Mucosa of rectum (tissue), 2 donors: ENCODE results near the gene KCNIP3.

Experiments used
- H3K27ac ChIP-seq, 2 donors: one replicate each; pipeline ENCODE4 v1.7.0; 2013; ENCODE audit warnings: inconsistent platforms in 2 of 2, low read depth in 2 of 2, low read length in 2 of 2
- H3K27me3 ChIP-seq, 2 donors: one replicate each; pipeline ENCODE4 v1.7.0; 2013; ENCODE audit warnings: low read length in 2 of 2; ENCODE audit not compliant: control insufficient read depth in 2 of 2, insufficient read depth in 2 of 2
- H3K36me3 ChIP-seq, 2 donors: one replicate each; pipeline ENCODE4 v1.7.0; 2013; ENCODE audit warnings: low read length in 2 of 2; ENCODE audit not compliant: control insufficient read depth in 2 of 2, insufficient read depth in 2 of 2
- H3K4me1 ChIP-seq, 2 donors: one replicate each; pipeline ENCODE4 v1.7.0; 2013; ENCODE audit warnings: low read length in 2 of 2, mild to moderate bottlenecking in 1 of 2; ENCODE audit not compliant: control insufficient read depth in 2 of 2, insufficient read depth in 2 of 2
- H3K4me3 ChIP-seq, 2 donors: one replicate each; pipeline ENCODE4 v1.7.0; 2013; ENCODE audit warnings: low read length in 2 of 2
- H3K9ac ChIP-seq, 2 donors: one replicate each; pipeline ENCODE4 v1.7.0; 2013; ENCODE audit warnings: low read length in 2 of 2, low read depth in 1 of 2, mild to moderate bottlenecking in 1 of 2
- H3K9me3 ChIP-seq, 2 donors: one replicate each; pipeline ENCODE4 v1.7.0; 2013; ENCODE audit warnings: low read length in 2 of 2; ENCODE audit not compliant: control insufficient read depth in 2 of 2
- donor health status: healthy.
- donor health status: Normal muscosa, but diverticular disease.

The KCNIP3 gene

GRCh38 chr2:95328358-95329125 is 31.4 kb downstream of the KCNIP3 start:
- Histone ChIP-seq H3K4me3 (no peak overlapping the region), H3K36me3 (no peaks in the 10 kb centered on the region), H3K27ac (no peak overlapping the region), H3K27me3 (no peaks in the 10 kb centered on the region), H3K9ac (no peak overlapping the region), H3K4me1 (no peaks in the 10 kb centered on the region), H3K9me3 (no peaks in the 10 kb centered on the region)

DNA sequence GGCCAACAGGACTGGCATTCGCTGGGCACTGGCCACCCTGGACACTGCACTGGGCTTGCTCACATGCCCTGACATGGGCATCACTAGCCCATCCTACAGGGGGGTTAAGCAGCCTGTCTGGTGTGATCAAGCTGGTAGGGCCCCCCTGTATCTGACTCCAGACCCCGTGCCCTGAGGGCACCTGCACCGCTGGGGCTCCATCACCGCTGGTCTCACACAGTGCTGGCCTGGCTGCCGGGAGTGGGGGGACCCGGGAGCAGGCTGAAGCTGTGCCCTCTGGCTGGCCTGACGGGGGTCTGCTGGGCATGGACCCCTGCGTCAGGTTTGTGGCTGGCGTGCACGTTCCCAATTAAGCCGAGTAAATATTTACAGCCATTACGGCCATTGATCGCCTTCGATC is 32.3 kb downstream of the KCNIP3 start:
- Histone ChIP-seq H3K36me3 (no peaks in the 10 kb centered on the region), H3K4me1 (no peaks in the 10 kb centered on the region), H3K27me3 (no peaks in the 10 kb centered on the region), H3K27ac (no peak overlapping the region), H3K9me3 (no peaks in the 10 kb centered on the region), H3K4me3 (no peak overlapping the region), H3K9ac (no peak overlapping the region)

GRCh38 chr2:95329891-95330793 is 33.0 kb downstream of the KCNIP3 start:
- H3K9me3 ChIP-seq, result no peaks in the 10 kb centered on the region
- no peak overlapping the region for H3K9ac ChIP-seq
- H3K36me3 ChIP-seq, result no peaks in the 10 kb centered on the region
- H3K4me3 ChIP-seq, result no peak overlapping the region
- no peak overlapping the region for H3K27ac ChIP-seq
- H3K4me1 ChIP-seq, result no peaks in the 10 kb centered on the region
- no peaks in the 10 kb centered on the region for H3K27me3 ChIP-seq

GRCh38 chr2:95330794-95331338 is 33.7 kb downstream of the KCNIP3 start:
- Histone ChIP-seq H3K9ac (no peak overlapping the region), H3K4me1 (no peaks in the 10 kb centered on the region), H3K9me3 (no peaks in the 10 kb centered on the region), H3K36me3 (no peaks in the 10 kb centered on the region), H3K27ac (no peak overlapping the region), H3K4me3 (no peak overlapping the region), H3K27me3 (no peaks in the 10 kb centered on the region)

DNA sequence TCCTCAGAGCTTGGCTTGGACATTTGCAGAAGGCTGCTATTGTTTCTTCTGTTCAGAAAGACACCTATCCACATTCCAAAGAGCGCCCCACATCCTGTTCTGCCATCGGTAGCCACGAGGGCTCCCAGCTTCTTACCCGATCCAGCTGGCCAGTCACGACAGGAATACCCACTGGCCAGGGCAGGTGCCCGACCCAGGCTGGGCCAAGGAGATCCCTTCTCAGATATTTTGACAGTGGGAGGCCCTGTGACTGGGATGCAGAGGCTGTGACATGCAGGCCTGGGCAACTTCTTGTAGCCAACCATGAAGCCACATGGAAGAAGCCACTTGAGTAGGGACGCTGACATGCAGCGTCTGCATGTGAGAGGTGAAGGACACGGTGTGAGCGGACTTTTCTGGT is 34.5 kb downstream of the KCNIP3 start:
- Histone ChIP-seq H3K4me3 (no peak overlapping the region), H3K27ac (no peak overlapping the region), H3K9ac (no peak overlapping the region), H3K4me1 (no peaks in the 10 kb centered on the region), H3K36me3 (no peaks in the 10 kb centered on the region), H3K9me3 (no peaks in the 10 kb centered on the region), H3K27me3 (no peaks in the 10 kb centered on the region)

GRCh38 chr2:95332036-95332435 is 34.9 kb downstream of the KCNIP3 start:
- Histone ChIP-seq H3K27me3 (no peaks in the 10 kb centered on the region), H3K27ac (no peak overlapping the region), H3K4me1 (no peaks in the 10 kb centered on the region), H3K36me3 (no peaks in the 10 kb centered on the region), H3K9me3 (no peaks in the 10 kb centered on the region), H3K4me3 (no peak overlapping the region), H3K9ac (no peak overlapping the region)

GRCh38 chr2:95333056-95333455 is 35.9 kb downstream of the KCNIP3 start:
- Histone ChIP-seq H3K4me1 (no peaks in the 10 kb centered on the region), H3K36me3 (no peaks in the 10 kb centered on the region), H3K27ac (no peak overlapping the region), H3K9me3 (no peaks in the 10 kb centered on the region), H3K9ac (no peak overlapping the region), H3K27me3 (no peaks in the 10 kb centered on the region), H3K4me3 (no peak overlapping the region)

GRCh38 chr2:95333888-95334338 is 36.8 kb downstream of the KCNIP3 start:
- H3K27ac ChIP-seq, result no peak overlapping the region
- no peaks in the 10 kb centered on the region for H3K9me3 ChIP-seq
- H3K4me1 ChIP-seq, result no peaks in the 10 kb centered on the region
- H3K27me3 ChIP-seq, result no peaks in the 10 kb centered on the region
- H3K36me3 ChIP-seq, result no peaks in the 10 kb centered on the region
- H3K9ac ChIP-seq, result no peak overlapping the region
- no peak overlapping the region for H3K4me3 ChIP-seq

DNA sequence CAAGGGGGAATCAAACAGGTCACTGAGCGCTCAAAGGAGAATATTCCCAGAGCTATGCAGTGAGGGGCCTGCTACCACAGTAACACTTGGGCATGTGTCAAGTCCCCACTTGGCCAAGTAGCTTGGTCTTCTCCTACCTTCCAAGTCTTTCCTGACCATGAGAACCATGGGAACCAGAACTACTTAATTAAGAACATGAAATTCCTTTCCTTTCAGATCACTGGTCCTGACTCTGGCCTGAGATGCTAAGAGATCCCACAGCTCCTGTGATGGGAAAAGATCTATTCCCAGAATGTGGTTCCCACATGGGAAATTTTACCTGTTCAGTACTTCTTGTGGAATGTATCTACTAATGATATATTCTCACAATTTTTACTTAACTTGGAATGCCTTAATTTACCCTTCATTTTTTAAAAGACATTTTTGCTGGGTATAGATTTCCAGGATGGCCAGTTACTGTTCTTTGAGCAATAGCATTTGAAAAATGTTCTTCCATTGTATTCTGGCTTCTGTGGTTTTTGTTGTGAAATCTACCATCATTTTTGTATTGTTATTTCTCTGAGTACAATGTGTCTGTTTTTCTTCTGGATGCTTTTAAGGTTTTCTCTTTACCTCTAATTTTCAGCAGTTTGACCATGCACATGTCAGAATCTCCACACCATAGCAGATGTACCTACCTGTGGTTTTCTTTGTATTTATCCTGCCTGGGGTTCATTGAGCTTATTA is 37.9 kb downstream of the KCNIP3 start:
- H3K27ac ChIP-seq, result no peak overlapping the region
- H3K9ac ChIP-seq, result no peak overlapping the region
- no peaks in the 10 kb centered on the region for H3K9me3 ChIP-seq
- H3K4me1 ChIP-seq, result no peaks in the 10 kb centered on the region
- H3K4me3 ChIP-seq, result no peak overlapping the region
- H3K27me3 ChIP-seq, result no peaks in the 10 kb centered on the region
- no peaks in the 10 kb centered on the region for H3K36me3 ChIP-seq
